Dorsolateral prefrontal cortex (tissue), 118 donors: ENCODE results near the gene SDF2. TPM values are rescaled to one million over a fixed set of nuclear protein-coding genes. Genes with fewer than 3 reads are reported as not detected.

Source experiments
- total RNA-seq, 120 experiments: library from RNA; stranded (reverse); gene quantifications; one replicate each; pipeline versions ENCODE4 v1.2.3 to v1.2.4, GENCODE V29; 2022

The SDF2 gene
- total RNA-seq, 120 experiments from 2014 or later, result 29.5 to 53.4 (median 38.5) TPM

Other genes starting within 250 kb of the SDF2 start
- gene SLC13A2, start 188.3 kb downstream of the SDF2 start, total RNA-seq, result under 1 TPM in 14 of 120 experiments, not detected in 106; 0.11 to 0.61 (median 0.26) TPM
- not detected for gene FOXN1, start 155.6 kb downstream of the SDF2 start, total RNA-seq
- gene UNC119, start 109.3 kb downstream of the SDF2 start, total RNA-seq, result 10 to 100 TPM; 17.5 to 97.1 (median 51.6) TPM
- 10 to 100 TPM; 35.5 to 70.3 (median 50.3) TPM for gene PIGS, start 90.4 kb downstream of the SDF2 start, total RNA-seq
- gene ALDOC, start 85.0 kb downstream of the SDF2 start, total RNA-seq, result 1,000 to 10,000 TPM in 1 of 120 experiments, 100 to 1,000 TPM in 119; 424 to 1,208 (median 663) TPM
- 10 to 100 TPM; 10.6 to 76.2 (median 27.7) TPM for gene SPAG5, start 62.9 kb downstream of the SDF2 start, total RNA-seq
- gene RSKR, start 47.7 kb downstream of the SDF2 start, total RNA-seq, result 100 to 1,000 TPM in 32 of 120 experiments, 10 to 100 TPM in 88; 41.6 to 215 (median 83.8) TPM
- 100 to 1,000 TPM; 115 to 212 (median 151) TPM for gene BLTP2, start 16.7 kb downstream of the SDF2 start, total RNA-seq
- 100 to 1,000 TPM in 8 of 120 experiments, 10 to 100 TPM in 112; 72.1 to 118 (median 86.9) TPM for gene SUPT6H, start 299 bp upstream of the SDF2 start, total RNA-seq
- gene PROCA1, start 50.0 kb upstream of the SDF2 start, total RNA-seq, result 10 to 100 TPM in 2 of 120 experiments, 1 to 10 TPM in 118; 2.1 to 11.7 (median 5.2) TPM
- 10 to 100 TPM; 12.0 to 55.8 (median 25.0) TPM for gene RAB34, start 56.0 kb upstream of the SDF2 start, total RNA-seq
- gene RPL23A, start 58.1 kb upstream of the SDF2 start, total RNA-seq, result 100 to 1,000 TPM; 343 to 754 (median 490) TPM
- gene TLCD1, start 64.3 kb upstream of the SDF2 start, total RNA-seq, result 10 to 100 TPM in 16 of 120 experiments, 1 to 10 TPM in 104; 2.0 to 22.8 (median 6.6) TPM
- 1 to 10 TPM in 118 of 120 experiments, under 1 TPM in 2; 0.96 to 5.8 (median 2.4) TPM for gene NEK8, start 66.9 kb upstream of the SDF2 start, total RNA-seq
- gene TRAF4, start 82.1 kb upstream of the SDF2 start, total RNA-seq, result 10 to 100 TPM; 16.6 to 92.5 (median 39.5) TPM
- 10 to 100 TPM; 17.4 to 36.2 (median 25.3) TPM for gene FAM222B, start 180.9 kb upstream of the SDF2 start, total RNA-seq
- gene ERAL1, start 193.1 kb upstream of the SDF2 start, total RNA-seq, result 10 to 100 TPM; 32.0 to 63.5 (median 45.6) TPM
- 100 to 1,000 TPM in 84 of 120 experiments, 10 to 100 TPM in 36; 50.7 to 182 (median 108) TPM for gene FLOT2, start 235.8 kb upstream of the SDF2 start, total RNA-seq
- gene DHRS13, start 241.2 kb upstream of the SDF2 start, total RNA-seq, result 10 to 100 TPM in 61 of 120 experiments, 1 to 10 TPM in 59; 5.9 to 22.5 (median 10.1) TPM